Stimulated activated naive CD8-positive, alpha-beta T cell treated with anti-CD3 and anti-CD28 coated beads, Interleukin-15, Interleukin-2, amounts not matched to agents 100 U/mL and 50 U/mL, for 24 hours (primary cell): Measurements from ENCODE around the gene TRIM62.

ENCODE experiments used
- ATAC-seq: fragments of 150-1000 bp; cut with Tn5 transposase; one replicate; pipeline ENCODE4 v1.10.0; 2021
- DNase-seq: peaks from one replicate; pipeline ENCODE4 v3.0.0; 2021

TRIM62 gene

DNA sequence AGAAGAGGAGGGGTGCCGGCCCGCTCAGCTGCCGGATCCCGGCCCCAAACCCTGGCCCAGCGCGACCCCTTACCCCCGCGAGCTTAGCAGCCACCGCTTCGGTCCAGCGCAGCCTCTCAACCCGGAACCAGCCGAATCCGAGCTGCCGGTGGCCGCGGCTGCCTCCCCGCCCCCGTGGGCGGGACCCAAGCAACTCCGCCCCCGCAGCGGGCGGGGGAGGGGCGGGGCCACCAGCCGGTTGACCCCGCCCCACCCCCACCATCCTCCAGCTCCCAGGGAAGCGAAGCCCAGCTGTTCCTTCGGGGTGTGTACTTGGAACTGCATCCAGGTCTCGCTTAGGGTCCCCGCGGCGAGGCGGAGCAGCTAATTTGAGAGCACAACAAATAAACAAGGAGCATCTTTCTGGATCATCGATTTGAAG lies at the start of gene TRIM62:
TRIM62 (minus strand) TSS at position 123 of the 421 bp plus-strand sequence. CDS start 611 bp downstream, outside the sequence.
- peak; percentile 80 for DNase-seq
- ATAC-seq: peak; percentile 48

DNA sequence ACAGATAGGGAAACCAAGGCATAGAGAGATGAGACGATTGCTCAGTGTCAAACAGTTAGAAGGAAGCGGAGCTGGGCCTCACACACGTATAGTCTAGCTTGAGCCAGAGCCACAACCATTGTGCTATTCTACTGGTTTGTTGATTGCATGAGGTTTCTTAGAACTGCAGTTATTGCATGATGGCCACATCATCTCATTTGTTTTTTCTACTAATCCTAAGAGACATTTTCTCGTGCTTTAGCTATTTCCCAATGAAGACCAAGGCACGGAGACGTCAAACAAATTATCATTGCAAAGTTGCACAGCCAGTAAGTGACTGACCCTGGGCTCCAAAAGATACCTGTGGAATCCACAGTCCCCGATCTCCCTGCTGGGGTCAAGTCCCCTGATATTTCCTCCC lies 49.3 kb upstream of the TRIM62 start:
- ATAC-seq: no peak
- DNase-seq: no peak

DNA sequence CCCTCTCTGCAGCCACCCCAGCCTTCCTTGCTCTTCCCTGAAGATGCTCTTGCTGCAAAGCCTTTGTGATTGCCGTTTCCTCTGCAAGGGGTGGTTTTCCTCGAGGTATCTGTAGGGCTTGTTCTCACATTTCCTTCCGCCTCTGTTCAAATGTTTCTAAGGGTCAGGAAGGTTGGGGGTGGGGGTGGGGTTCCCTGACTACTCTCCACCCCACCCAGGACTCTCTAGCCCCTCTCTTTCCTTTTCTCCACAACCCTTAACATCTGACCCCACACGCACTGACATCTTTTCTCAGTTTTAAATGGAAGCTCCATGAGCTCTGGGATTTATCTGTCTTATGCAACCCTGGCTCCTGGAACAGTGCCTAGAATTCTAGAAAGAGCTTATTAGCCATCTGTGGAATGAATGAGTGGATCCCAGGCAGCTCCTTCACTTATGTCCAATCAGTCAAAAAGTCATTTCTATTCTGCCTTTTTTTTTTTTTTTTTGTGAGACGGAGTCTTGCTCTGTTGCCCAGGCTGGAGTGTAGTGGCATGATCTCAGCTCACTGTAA lies 47.2 kb upstream of the TRIM62 start:
- no peak for DNase-seq
- ATAC-seq: no peak

DNA sequence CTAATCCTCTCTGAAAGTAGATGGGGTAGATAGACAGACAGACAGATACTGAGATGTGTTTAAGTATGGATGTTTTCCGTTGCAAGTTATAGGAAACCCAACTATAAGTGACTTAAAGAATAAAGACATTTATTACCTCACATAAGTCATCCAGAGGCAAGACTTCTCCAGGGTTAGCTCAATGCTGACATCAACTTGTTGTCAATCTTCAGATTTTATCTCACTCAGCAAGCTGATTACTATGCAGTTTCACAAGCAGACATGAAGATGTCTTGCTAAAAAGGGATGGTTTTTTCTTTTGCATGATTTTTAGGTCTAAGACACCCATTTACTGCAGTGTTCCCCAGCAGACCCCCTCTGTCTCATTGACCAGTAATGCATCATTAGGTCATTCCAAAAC lies 43.7 kb upstream of the TRIM62 start:
- ATAC-seq (no peak), DNase-seq (no peak)

DNA sequence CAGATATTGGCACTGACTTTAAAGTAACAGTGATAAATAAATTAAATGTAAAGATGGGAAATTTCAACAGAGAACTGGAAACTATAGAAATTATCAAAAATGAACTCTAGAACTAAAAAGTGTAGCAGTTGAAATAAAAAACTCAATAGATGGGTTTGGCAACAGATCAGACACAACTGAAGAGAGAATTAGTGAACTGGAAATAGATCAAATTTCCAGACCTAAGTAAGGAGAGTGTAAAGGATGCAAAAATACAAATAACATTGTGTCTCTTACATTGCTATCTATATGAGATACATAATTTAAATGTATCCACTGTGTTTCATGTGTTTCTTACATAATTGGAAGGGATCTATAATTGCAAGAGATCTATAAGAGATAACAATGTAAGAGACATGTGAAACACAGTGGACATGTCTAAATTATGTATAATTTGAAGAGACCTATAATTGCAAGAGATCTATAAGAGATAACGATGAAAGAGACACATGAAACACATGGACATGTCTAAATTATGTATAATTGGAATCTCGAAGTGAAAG lies 42.4 kb upstream of the TRIM62 start:
- ATAC-seq: no peak
- DNase-seq: no peak

DNA sequence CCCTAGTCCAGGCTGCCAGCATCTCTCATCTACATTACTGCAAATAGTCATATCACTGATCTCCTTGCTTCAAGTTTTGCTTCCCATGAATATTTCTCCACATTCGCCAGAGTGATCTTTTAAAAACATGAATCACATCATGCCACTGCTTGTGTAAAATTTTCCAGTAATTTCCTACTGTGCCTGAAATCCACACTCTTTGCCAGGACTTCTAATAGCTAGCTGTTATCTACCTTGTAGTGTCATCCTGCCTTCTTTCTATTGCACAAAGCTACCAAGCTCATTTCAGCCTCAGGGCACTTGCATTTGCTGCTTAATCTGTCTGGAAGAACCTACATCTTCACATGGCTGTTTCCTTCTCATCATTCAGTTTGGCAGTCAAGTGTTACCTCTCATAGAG lies 40.5 kb upstream of the TRIM62 start:
- DNase-seq: no peak
- no peak for ATAC-seq

DNA sequence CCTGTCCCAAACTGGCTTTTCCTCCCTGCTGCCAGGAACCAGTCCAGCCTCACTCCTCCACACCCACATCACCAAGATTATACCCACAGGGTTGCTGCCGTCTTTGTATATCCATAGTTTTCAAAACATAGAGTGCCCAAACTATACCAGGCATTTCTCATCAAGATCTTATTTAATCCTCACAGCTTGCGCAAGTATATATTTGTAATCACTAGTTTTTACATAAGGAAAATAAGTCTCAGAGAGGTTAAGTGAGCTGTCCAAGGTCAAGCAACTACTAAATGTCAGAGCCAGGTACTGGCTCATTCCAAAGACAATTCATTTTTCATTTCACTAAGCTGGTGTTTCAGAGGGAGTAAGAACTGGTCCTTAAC lies 39.5 kb upstream of the TRIM62 start:
- ATAC-seq: no peak
- DNase-seq: no peak

DNA sequence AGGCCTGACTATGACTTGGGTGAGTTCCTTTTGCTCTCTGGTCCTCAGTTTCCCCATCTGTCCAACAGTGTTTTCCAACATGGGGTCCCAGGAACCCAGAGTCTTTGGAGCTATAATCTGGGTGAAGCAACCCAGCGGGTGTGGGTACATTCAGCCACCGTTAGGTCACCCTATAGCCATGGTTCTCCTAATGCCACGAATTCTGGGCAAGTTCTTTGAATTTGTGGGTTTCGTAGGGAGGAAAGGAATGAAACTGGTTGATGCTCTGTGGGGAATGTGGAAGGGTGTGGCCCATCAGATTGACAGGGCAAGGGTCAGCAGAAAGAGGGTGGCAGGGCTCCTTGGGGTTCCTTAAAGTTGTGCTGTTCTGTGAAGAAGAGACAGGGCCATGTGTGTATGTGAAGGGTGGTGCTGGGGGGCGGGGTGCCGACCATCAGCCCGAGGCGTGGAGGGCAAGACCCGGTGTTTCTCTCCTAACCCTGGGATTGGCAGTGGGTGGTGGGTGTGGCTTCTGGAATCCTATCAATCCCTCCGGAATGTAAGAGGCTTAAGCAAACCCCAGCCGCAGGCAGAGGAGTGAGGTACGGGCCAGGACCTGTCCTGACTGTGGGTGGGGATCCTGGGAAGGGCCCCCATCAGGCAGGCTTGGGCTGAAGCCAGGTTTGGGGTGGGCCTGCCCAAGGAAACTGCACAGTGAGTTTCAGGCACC lies 39.0 kb upstream of the TRIM62 start:
- no peak for ATAC-seq
- no peak for DNase-seq

DNA sequence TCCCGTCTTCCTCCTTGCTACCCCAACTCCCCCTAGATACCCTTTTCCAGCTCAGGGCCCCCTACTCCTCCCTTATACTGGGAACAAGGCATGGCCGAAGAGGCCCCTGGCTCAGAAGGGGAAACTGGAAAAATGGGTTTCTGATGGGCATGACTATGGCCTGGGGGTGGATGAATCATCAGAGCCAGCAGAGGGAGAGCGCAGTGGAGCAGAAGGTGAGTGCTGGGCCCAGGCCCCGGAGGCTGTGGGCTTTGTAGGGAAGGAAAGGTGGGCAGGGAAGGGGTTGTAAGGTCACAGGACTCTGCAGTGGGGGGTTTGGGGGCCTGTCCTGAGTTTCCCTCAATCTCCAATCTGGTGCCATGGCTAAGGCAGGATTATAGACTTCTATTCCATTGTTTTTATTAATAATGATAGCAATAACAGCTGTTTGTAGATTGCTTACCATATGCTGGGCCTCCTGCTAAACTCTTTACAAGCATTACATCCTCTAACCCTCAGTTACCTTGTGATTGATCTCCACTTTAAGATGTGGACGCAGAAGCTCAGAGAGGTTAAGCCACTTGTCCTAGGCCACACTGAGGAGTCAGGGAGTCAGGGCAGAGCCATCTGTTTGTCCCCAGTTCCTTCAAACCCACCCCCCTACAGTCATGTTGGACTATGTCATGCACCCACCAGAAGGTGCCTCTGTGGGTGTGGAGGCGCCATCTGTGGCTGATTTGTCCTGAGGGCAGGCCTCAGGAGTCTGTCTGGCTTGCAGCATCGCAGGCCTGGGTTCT lies 38.2 kb upstream of the TRIM62 start:
- no peak for ATAC-seq

DNA sequence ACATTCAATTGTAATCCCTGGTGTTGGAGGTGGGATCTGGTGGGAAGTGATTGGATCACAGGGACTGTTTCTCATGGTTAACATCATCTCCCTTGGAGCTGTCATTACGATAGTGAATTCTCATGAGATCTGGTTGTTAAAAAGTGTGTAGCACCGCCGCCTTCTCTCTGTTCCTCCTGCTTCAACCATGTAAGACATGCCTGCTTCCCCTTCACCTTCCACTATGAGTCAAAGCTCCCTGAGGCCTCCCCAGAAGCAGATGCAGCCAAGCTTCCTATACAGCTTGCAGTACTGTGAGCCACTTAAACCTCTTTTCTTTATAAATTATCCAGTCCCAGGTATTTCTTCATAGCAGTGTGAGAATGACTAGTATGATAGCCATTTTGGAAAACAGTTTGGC lies 30.1 kb upstream of the TRIM62 start:
- DNase-seq (no peak), ATAC-seq (no peak)

More for the DNA sequence above, 38.2 kb upstream of the TRIM62 start:
- no peak for DNase-seq

DNA sequence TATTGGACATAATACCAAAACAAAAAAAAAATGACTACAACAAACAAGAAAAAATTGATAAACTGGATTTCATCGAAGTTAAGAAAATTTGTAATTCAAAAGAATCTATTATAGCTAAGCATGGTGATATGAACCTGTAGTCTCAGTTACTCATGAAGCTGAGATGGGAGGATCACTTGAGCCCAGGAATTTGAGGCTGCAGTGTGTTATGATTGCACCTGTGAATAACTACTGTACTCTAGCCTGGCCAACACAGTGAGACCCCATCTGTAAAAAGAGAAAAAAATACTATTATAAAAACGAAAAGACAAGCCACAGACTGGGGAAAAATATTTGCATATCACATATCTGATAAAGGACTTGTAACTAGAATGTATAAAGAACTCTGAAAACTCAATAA lies 24.5 kb upstream of the TRIM62 start:
- ATAC-seq (no peak), DNase-seq (no peak)

DNA sequence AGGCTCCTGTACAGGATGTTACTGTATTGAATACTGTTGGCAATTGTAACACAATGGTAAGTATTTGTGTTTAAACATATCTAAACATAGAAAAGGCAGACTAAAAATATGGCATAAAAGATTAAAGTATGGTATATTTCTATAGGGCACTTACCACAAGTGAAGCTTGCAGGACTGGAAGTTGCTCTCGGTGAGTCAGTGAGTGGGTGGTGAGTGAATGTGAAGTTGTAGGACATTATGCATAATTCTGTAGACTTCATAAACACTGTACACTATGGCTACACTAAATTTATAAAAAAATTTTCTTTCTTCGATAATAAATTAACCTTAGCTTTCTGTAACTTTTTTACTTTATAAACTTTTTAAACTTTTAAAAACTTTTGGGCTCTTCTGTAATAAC lies 13.7 kb upstream of the TRIM62 start:
- DNase-seq: no peak

DNA sequence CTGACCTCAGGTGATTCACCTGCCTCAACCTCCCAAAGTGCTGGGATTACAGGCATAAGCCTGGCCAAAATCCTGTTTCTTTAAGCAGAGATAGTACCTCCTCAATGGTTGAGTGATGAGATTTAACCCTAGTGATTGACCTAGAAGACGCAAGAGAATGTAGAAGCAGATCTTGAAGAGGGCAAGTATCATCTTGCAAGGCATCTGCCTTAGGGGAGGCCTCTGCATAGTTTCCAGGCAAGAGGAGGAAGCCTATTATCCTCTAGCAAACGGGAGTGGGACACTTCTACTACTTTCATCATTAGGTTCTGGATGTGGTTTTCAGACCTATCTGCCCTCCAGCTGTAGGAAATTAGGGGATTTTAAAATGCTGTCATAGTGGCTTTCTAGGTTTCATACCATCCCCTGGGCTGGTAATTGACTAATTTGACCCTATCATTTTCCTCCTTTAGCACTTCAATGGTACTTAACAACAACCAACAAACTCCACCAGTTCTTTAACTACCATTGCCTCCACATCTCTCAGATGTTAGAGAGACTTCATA lies 10.0 kb upstream of the TRIM62 start:
- no peak for DNase-seq
- ATAC-seq: no peak

More for the DNA sequence above, 13.7 kb upstream of the TRIM62 start:
- no peak for ATAC-seq

DNA sequence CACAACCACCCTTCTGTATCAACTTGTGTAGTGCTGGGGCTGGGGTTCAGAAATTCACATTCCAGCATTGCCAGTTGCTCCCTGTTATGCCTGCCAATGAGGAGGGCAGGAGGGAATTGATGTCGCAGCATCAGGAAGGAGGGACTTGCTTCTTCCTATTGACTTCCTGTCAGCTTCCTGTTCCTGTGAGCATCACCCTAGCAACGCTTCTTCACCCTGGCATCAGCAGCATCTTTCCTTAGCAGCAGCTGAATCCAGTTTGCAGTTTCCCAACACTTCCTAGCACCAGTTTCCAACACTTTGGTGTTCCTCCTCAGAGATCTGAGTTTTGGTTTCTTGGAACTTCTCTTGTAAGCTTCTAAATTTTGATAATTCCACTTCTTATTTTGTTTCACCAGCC lies 8.9 kb upstream of the TRIM62 start:
- DNase-seq: no peak
- no peak for ATAC-seq

DNA sequence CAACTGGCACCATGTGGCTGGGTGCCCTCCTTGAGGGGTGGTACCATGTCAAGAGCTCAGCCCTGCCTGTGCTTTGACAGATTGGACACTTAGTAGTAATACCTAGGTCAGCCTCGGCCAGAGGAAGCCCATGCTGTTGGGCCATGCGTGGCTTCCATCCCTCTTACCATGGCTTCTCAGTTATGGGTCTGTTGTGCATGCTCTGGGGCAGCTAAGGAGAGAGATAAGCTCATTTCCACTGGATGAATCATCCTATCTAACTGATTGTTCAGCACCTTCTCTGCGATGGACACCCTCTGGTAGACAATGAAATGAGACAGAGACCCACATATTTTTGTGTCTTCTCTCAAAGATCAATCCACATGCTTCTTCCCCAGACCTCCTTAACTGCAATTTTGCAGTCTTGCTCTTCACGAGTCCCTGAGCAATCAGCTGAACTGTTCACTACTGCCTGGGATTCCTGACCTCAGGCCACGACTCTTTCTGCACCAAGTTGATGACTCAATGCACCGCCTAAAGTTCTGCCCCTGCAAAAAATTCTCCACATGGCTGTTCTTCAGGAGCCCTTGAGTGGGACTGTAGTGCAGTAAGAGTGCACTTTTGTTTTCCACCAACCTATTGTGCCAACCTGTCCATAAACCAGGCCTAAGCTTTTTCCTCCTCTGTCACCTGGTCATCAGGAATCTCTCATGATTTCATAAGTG lies 6.9 kb upstream of the TRIM62 start:
- DNase-seq (no peak), ATAC-seq (no peak)

DNA sequence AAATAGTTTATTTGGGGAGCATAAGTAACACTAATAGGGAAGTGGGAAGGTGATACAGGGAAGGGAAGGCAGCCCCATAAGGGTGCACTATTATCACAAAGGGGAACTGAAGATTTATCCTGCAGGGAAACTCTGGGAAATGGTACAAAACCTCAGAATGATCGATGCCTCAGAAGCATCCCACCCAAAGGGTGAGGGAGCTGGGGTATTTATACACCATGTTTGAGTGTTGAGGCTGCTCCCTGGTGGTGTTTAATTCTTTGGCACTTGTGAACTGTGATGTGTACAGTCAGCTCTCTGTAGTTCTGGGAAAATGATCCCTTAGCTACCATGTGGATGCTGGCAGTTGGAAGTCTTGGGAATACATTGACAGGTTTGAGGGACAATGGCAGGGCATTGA lies 5.1 kb upstream of the TRIM62 start:
- ATAC-seq (no peak), DNase-seq (no peak)

DNA sequence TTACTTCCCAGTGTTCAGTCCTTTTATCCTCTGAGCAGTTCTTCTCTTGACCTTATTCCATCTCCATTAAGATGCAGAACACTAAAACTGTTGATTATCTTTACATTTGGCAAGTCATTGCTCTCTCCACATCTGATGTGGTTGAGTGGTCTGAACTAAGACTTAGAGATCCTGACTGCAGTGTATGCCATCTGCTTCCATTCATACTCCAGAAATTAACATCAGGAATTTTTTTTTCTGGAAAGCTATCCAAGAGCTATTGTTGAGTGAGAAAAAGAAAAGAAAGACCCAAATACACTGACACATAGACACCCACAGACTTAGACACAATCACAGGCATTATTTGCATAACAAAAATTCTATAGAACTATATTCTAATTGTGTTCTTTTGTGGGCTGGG lies 3.7 kb upstream of the TRIM62 start:
- DNase-seq (no peak), ATAC-seq (no peak)

DNA sequence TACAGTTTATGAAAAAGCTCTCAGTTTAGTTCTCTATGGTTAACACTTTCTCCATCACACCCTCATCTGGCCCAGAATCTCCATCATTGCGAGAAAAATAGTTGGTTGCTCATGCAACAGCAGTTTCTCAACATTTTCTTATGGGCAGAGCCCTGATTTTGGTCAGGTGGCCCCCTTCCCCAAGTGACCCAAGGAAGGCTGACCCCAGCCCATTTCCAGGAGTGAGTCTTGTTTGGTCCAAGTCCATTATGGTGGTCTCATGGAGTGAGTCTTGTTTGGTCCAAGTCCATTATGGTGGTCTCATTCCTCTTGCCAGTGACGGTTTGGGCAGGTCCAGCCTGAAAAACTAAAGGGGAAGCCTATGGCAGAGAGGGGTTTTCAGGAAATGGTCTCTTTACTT lies 1.5 kb upstream of the TRIM62 start:
- no peak for ATAC-seq
- no peak for DNase-seq

DNA sequence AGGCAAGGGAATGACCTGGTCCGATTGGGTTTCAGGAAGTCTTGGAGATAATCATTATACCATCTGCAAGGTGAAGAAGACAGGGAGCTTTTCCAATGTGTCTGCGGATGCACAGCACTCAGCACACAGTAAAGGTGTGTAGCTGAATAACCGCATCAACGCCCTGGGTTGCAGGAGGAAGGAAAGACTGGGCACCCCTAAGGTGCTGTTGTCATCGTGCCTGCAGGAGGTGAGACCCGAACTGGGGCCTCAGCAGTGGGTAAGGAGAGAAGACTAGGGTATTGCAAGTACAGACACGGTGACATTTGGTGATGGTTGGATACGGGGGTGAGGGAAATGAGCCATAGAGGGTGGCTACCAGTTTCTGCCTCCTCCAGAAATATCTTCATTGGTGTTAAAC lies 1.1 kb upstream of the TRIM62 start:
- no peak for ATAC-seq
- DNase-seq: no peak

DNA sequence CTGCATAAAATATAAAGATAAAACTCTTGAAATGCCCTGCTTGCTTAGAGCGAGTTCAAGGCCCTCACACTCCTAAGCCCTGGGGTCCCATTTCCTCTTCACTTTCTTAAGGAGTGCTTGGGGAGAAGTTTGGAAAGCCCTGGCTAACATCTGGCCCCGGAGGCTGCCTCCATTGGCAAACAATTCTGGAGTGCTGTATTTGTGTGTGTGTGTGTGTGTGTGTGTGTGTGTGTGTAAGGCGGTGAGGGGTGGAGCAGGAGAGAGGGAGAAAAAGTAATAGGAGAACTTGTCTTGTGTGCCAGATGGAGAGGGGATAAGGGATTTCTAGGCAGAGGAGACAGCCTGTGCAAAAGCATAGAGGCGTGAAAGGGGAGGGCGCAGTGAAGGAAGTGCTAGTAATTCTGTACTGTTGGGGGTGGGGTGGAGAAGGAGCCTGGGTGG lies 578 bp upstream of the TRIM62 start:
- DNase-seq (no peak), ATAC-seq (no peak)

DNA sequence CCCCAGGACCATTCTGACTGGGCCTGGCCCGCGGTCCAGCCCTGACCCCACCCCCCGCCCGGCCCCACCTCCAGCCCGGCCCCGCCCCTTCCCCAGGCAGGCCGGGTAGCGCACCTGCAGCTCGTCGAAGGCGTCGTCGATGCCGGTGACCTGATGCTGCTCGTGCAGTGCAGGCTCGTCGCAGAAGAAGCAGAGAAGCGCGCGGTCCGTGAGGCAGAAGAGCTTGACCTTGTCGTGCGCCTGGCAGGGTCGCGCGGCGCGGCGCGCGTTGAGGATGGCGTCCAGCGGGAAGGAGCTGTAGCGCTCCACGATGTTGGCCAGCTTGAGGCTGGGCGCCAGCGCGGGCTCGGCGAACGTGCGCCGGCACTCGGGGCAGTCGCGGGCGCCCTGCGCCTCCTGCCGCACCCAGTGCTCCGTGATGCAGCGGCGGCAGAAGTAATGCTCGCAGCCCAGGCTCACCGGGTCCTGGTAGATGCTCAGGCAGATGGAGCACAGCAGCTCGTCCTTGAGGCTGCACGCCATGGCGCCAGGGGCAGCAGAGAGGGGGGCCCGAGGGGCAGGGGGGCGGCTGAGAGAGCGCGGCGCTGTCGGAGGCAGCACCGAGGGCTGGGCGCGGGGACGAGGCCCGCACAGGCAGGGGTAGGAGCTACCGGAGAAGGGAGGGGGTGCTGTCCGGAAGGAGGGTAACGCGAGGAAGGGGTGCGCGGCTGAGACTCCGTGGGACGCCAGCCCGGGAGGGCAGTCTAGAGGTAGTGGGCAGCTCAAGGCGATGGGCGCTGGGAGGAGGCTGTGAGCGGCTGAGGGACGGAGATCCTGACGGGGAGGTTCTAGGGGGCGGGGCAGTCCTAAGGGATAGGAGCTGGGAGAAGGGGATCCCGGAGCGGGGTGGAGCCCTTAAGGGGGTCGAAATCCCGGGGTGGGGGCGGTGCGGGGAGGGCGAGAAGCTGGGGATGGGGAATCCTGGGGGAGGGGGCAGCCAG lies 642 bp downstream of the TRIM62 start:
- peak; percentile 37 for DNase-seq

More for the DNA sequence above, 642 bp downstream of the TRIM62 start:
- ATAC-seq: peak; percentile 94
